K562 (cell line): ENCODE data around the gene TGM3. TPM values are rescaled to one million over a fixed set of nuclear protein-coding genes. Genes with fewer than 3 reads are reported as not detected.

Source experiments
- ATAC-seq: fragments of 200-7000 bp; cut with Tn5 transposase; 3 replicates; pipeline ENCODE4 v1.9.1; 2020; ENCODE audit warnings: moderate library complexity
- BruUV-seq: library from RNA; stranded (reverse); fragments of 400-500 nt; replicated peaks from 2 replicates; lab custom pipeline; 2021; lab: Mats Ljungman, UMichigan
- CTCF ChIA-PET: fragments of 300-600 bp; formaldehyde crosslinking; extraction: SDS; loops from one replicate; lab custom pipeline; 2021; ENCODE audit warnings: low intra/inter-chr PET ratio; lab: Yijun Ruan, JAX
- POLR2A ChIA-PET: fragments of 300-600, 350-650 bp; sonication (Branson Sonifier 250); formaldehyde crosslinking; extraction: SDS; loops from one replicate; lab custom pipeline; 2021; ENCODE audit warnings: antibody characterized with exemption, inconsistent platforms; lab: Yijun Ruan, JAX
- DNase-seq, 4 experiments: peaks; one replicate each; pipeline versions ENCODE4 v3.0.0 to v3.0.0-alpha.2; 2011 to 2018; ENCODE audit warnings: low spot score in 3 of 4, mixed read lengths in 3 of 4; ENCODE audit errors: extremely low read depth in 1 of 4
- FAIRE-seq: peaks from 2 replicates; lab custom pipeline; 2011; peaks lifted over from hg19 to GRCh38; lab: Jason Lieb, UNC
- H2AFZ ChIP-seq: 2 replicates; pipeline ENCODE4 v1.6.0; 2011; ENCODE audit warnings: low read depth, low read length, control low read depth, inconsistent platforms
- H3K27ac ChIP-seq: fragments of 200-600 bp; 3 replicates; pipeline ENCODE4 v1.8.0; 2011; ENCODE audit warnings: low read depth, mild to moderate bottlenecking, control low read depth, inconsistent platforms, low read length, moderate library complexity, mixed read lengths; ENCODE audit errors: extremely low read depth
- H3K27me3 ChIP-seq, 2 experiments: fragments of 300-600 bp in 1 of 2; 2 replicates in 1 of 2; 3 replicates in 1 of 2; pipeline versions ENCODE4 v1.6.0 to v1.8.0; 2011; ENCODE audit warnings: inconsistent platforms in 2 of 2, low read length in 2 of 2, mild to moderate bottlenecking in 1 of 2, mixed read lengths in 1 of 2, moderate library complexity in 1 of 2; ENCODE audit not compliant: control insufficient read depth in 2 of 2, insufficient read depth in 2 of 2
- H3K36me3 ChIP-seq: fragments of 300-600 bp; 3 replicates; pipeline ENCODE4 v1.8.0; 2011; ENCODE audit warnings: mild to moderate bottlenecking, low read length, inconsistent platforms; ENCODE audit not compliant: control insufficient read depth, insufficient read depth
- H3K4me1 ChIP-seq, 2 experiments: fragments of 200-600 bp in 1 of 2; replicated peaks in 1 of 2; 2 replicates in 1 of 2; 3 replicates in 1 of 2; pipeline versions ENCODE4 v1.5.1 to v1.8.0; 2011; ENCODE audit warnings: inconsistent platforms in 2 of 2, low read length in 2 of 2, mild to moderate bottlenecking in 1 of 2, mixed read lengths in 1 of 2, moderate library complexity in 1 of 2; ENCODE audit not compliant: control insufficient read depth in 2 of 2, insufficient read depth in 2 of 2
- H3K4me2 ChIP-seq: 2 replicates; pipeline ENCODE4 v1.6.1; 2011; ENCODE audit warnings: low read length, control low read depth, inconsistent platforms, mixed read lengths; ENCODE audit not compliant: insufficient read depth
- H3K4me3 ChIP-seq: fragments of 200-600 bp; sonication (generic), shearing (Covaris generic); 2 replicates; pipeline ENCODE4 v1.5.1; 2016; ENCODE audit warnings: control low read depth, inconsistent platforms
- H3K79me2 ChIP-seq: fragments of 200-600 bp; 3 replicates; pipeline ENCODE4 v1.8.0; 2011; ENCODE audit warnings: low read length, inconsistent platforms; ENCODE audit not compliant: control insufficient read depth, insufficient read depth
- H3K9ac ChIP-seq, 2 experiments: 2 replicates each; pipeline versions ENCODE4 v1.6.0 to v1.6.1; 2011; ENCODE audit warnings: low read depth in 2 of 2, low read length in 2 of 2, control low read depth in 1 of 2, inconsistent platforms in 1 of 2, mild to moderate bottlenecking in 1 of 2, mixed read lengths in 1 of 2; ENCODE audit not compliant: insufficient read depth in 1 of 2
- H3K9me1 ChIP-seq: one replicate; pipeline ENCODE4 v1.6.0; 2011; ENCODE audit warnings: inconsistent platforms, mild to moderate bottlenecking, low read length, moderate library complexity; ENCODE audit not compliant: control insufficient read depth, insufficient read depth
- H3K9me3 ChIP-seq: replicated peaks from 2 replicates; pipeline ENCODE4 v1.5.1; 2011; ENCODE audit warnings: low read depth, low read length, inconsistent platforms; ENCODE audit not compliant: control insufficient read depth, insufficient read depth
- H4K20me1 ChIP-seq: replicated peaks from 2 replicates; pipeline ENCODE4 v1.6.1; 2011; ENCODE audit warnings: low read length, inconsistent platforms, mixed read lengths; ENCODE audit not compliant: control insufficient read depth, insufficient read depth
- FOXA1 ChIP-seq: fragments of 450-650 bp; IDR thresholded peaks from 2 replicates; pipeline ENCODE4 v1.6.1; 2016; ENCODE audit warnings: mild to moderate bottlenecking, borderline replicate concordance
- KDM4B ChIP-seq, 2 experiments: fragments of 450-650 bp in 1 of 2; sonication (generic) in 1 of 2; IDR thresholded peaks; 2 replicates each; pipeline ENCODE4 v1.6.1; 2016 to 2017; ENCODE audit warnings: borderline replicate concordance in 2 of 2, antibody characterized with exemption in 1 of 2, low read depth in 1 of 2, mild to moderate bottlenecking in 1 of 2
- NFIC ChIP-seq: fragments of 450-650 bp; IDR thresholded peaks from 2 replicates; pipeline ENCODE4 v1.6.1; 2017; ENCODE audit warnings: mild to moderate bottlenecking, inconsistent platforms
- SIN3B ChIP-seq: fragments of 450-650 bp; IDR thresholded peaks from 2 replicates; pipeline ENCODE4 v1.6.1; 2017; ENCODE audit warnings: low read depth, mild to moderate bottlenecking, moderate library complexity
- SRSF1 ChIP-seq: fragments of 200-400 bp; formaldehyde crosslinking; IDR thresholded peaks from 2 replicates; pipeline ENCODE4 v1.6.1; 2017; ENCODE audit warnings: mild to moderate bottlenecking, low read depth, low read length, moderate library complexity
- TBP ChIP-seq: optimal IDR thresholded peaks from 2 replicates; pipeline ENCODE3; 2011; ENCODE audit warnings: low read depth, low read length, improper control_type of control experiment
- ZNF507 ChIP-seq: conservative IDR thresholded peaks from 2 replicates; pipeline ENCODE4 v1.6.1; 2017; ENCODE audit warnings: missing genetic modification characterization, missing compliant biosample characterization
- WGBS: fragments of 100-300 bp; shearing (Covaris generic); methylation state at CpG from one replicate; pipeline ENCODE4 v1.1.6; 2016; ENCODE audit warnings: low coverage, mixed read lengths; ENCODE audit not compliant: insufficient coverage; ENCODE audit errors: missing lambda C conversion rate; 5-methylcytosine and 5-hydroxymethylcytosine counted together
- in situ Hi-C: fragments of 300-500 bp; cut with MboI; formaldehyde crosslinking; loops from 4 replicates; pipeline ENCODE4 v1.15.0; 2018; ENCODE audit warnings: inconsistent platforms, mixed read lengths
- intact Hi-C: fragments of 100-400 bp; cut with micrococcal nuclease; formaldehyde crosslinking; loops from 2 replicates; pipeline ENCODE4 v1.14.2; 2022
- polyA plus RNA-seq, 8 experiments: library from polyadenylated mRNA; depleted of rRNA in 4 of 8; stranded (reverse) in 5 of 8; unstranded in 3 of 8; fragments of >200 nt; fragmentation: Nextera tagmentation in 2 of 8; fragmentation: Illumina TruSeq in 1 of 8; extraction: Ambion mirVana in 2 of 8; extraction: Trizol in 1 of 8; gene quantifications; 2 replicates each; pipeline versions ENCODE4 v1.2.1 to v1.2.3, GENCODE V29; 2011 to 2014; ENCODE audit warnings: inconsistent platforms in 1 of 8, missing spikeins in 1 of 8
- total RNA-seq, 7 experiments: library from RNA; depleted of rRNA in 6 of 7; stranded (reverse); fragments of >200 nt in 6 of 7; fragmentation: Illumina TruSeq in 2 of 7; extraction: Trizol in 2 of 7; gene quantifications; 2 replicates each; pipeline versions ENCODE4 v1.2.1 to v1.2.3, GENCODE V29; 2011 to 2021; ENCODE audit warnings: low replicate concordance in 1 of 7
- TF ChIP-seq, protein P1 (sequence below): sonication (generic); formaldehyde crosslinking; IDR thresholded peaks from 2 replicates; pipeline ENCODE4 v1.8.0; 2023; ENCODE audit warnings: mild to moderate bottlenecking, missing genetic modification reagents
- TF ChIP-seq, protein P2 (sequence below): fragments of 450-650 bp; formaldehyde crosslinking; IDR thresholded peaks from 2 replicates; pipeline ENCODE4 v1.4.0; 2020; ENCODE audit warnings: mild to moderate bottlenecking, moderate library complexity

The TGM3 gene
- total and polyA plus RNA-seq, 9 of the 15 experiments (the other 6 are each of a cell fraction or from before 2014, with no cell fraction given), result not detected

DNA sequence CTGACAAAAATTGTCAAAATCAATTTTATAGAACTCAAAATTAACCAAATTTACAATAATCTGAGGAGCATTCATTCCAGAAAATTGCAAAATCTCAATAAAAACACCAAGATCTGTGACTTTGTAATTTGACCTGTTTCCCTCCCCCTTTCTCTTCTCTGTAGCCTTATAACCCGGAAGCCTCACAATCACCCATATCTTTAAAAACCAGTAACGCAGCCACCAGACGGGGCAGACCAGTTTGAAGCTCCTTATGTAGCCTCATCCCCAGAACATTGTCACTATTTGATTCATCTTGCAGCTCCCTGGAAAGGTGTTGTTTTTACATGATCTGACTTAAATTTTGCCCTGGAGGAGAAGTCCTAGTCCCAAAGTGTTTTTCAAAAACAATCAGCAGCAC, 57.4 kb downstream of the TGM3 start (continued):
- TF ChIP-seq TBP (no peak), FOXA1 (no peak)
- TF ChIP-seq, protein P1, sequence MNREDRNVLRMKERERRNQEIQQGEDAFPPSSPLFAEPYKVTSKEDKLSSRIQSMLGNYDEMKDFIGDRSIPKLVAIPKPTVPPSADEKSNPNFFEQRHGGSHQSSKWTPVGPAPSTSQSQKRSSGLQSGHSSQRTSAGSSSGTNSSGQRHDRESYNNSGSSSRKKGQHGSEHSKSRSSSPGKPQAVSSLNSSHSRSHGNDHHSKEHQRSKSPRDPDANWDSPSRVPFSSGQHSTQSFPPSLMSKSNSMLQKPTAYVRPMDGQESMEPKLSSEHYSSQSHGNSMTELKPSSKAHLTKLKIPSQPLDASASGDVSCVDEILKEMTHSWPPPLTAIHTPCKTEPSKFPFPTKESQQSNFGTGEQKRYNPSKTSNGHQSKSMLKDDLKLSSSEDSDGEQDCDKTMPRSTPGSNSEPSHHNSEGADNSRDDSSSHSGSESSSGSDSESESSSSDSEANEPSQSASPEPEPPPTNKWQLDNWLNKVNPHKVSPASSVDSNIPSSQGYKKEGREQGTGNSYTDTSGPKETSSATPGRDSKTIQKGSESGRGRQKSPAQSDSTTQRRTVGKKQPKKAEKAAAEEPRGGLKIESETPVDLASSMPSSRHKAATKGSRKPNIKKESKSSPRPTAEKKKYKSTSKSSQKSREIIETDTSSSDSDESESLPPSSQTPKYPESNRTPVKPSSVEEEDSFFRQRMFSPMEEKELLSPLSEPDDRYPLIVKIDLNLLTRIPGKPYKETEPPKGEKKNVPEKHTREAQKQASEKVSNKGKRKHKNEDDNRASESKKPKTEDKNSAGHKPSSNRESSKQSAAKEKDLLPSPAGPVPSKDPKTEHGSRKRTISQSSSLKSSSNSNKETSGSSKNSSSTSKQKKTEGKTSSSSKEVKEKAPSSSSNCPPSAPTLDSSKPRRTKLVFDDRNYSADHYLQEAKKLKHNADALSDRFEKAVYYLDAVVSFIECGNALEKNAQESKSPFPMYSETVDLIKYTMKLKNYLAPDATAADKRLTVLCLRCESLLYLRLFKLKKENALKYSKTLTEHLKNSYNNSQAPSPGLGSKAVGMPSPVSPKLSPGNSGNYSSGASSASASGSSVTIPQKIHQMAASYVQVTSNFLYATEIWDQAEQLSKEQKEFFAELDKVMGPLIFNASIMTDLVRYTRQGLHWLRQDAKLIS (CRISPR knock-in tag), result no peak
- TF ChIP-seq, protein P2, sequence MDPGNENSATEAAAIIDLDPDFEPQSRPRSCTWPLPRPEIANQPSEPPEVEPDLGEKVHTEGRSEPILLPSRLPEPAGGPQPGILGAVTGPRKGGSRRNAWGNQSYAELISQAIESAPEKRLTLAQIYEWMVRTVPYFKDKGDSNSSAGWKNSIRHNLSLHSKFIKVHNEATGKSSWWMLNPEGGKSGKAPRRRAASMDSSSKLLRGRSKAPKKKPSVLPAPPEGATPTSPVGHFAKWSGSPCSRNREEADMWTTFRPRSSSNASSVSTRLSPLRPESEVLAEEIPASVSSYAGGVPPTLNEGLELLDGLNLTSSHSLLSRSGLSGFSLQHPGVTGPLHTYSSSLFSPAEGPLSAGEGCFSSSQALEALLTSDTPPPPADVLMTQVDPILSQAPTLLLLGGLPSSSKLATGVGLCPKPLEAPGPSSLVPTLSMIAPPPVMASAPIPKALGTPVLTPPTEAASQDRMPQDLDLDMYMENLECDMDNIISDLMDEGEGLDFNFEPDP (CRISPR knock-in tag), result no peak

DNA sequence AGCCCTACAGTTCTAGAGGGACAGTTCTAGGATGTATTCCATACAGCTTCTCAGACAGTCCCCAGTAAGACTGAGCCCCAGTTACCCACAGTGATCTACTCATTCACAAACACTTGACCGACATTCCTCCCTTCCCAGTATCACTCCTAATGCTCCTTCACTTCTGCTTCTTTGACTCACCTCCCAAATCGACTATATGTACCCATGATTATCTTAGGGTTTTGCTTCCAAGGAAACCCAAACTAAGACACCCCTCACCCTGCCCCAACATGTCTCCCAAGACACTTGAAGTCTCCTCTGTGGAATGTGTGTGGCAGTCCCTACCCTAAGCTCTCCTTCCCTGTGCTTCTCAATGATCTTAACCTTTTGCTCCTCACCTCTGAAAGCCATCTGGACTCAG, 61.3 kb downstream of the TGM3 start:
- Histone ChIP-seq H3K4me2 (no peak overlapping the region), H3K4me3 (no peak overlapping the region), H4K20me1 (no peaks in the 10 kb centered on the region), H3K36me3 (no peaks in the 10 kb centered on the region), H3K9ac (no peak overlapping the region), H2AFZ (no peak overlapping the region), H3K79me2 (no peaks in the 10 kb centered on the region), H3K9me1 (no peaks in the 10 kb centered on the region), H3K27ac (no peak overlapping the region), H3K27me3 (no peaks in the 10 kb centered on the region), H3K9me3 (no peaks in the 10 kb centered on the region), H3K4me1 (no peaks in the 10 kb centered on the region; a peak in 1 of 5 replicates)
- no TSS peak for BruUV-seq
- TF ChIP-seq KDM4B (IDR thresholded peaks at IDR 0.05; ENCODE audit: borderline replicate concordance in 2 of 2, low read depth in 1 of 2) (no peak), NFIC (no peak), SIN3B (no peak), SRSF1 (no peak), ZNF507 (no peak)
- intact Hi-C loops, result no loop called here
- DNase-seq (no peak), FAIRE-seq (no peak), ATAC-seq (no peak)
- in situ Hi-C loops, result no loop called here
- 4% methylated on average over 2 of the region's 2 CpGs for WGBS
- ChIA-PET CTCF (no interaction called here), POLR2A (interaction anchor here (0.6 kb wide), 1 partner anchor 307 kb away, joined by 4 read pairs; the partner anchor contains the start of gene IDH3B)
